HepG2 (cell line): ENCODE data around the gene RBFOX1.

ENCODE experiments used
- ATF4 ChIP-seq, 2 experiments: fragments of 450-650 bp in 1 of 2; sonication (generic) in 1 of 2; formaldehyde crosslinking; IDR thresholded peaks; 2 replicates each; pipeline versions ENCODE4 v1.5.0 to v1.8.0; 2020 to 2022; ENCODE audit warnings: mild to moderate bottlenecking in 1 of 2, missing genetic modification reagents in 1 of 2
- DPF2 ChIP-seq: sonication (generic); formaldehyde crosslinking; IDR thresholded peaks from 2 replicates; pipeline ENCODE4 v1.4.0; 2020; ENCODE audit warnings: mild to moderate bottlenecking, low read depth, missing genetic modification reagents, borderline replicate concordance
- HNRNPUL1 ChIP-seq: fragments of 200-400 bp; formaldehyde crosslinking; IDR thresholded peaks from 2 replicates; pipeline ENCODE4 v1.6.1; 2017; ENCODE audit warnings: low read depth, mild to moderate bottlenecking, low read length, moderate library complexity
- MXI1 ChIP-seq: IDR thresholded peaks from 3 replicates; pipeline ENCODE4 v1.6.1; 2012; ENCODE audit warnings: low read depth, low read length, inconsistent platforms, borderline replicate concordance
- POLR2A ChIP-seq, 2 experiments: IDR thresholded peaks; 2 replicates each; pipeline ENCODE4 v1.6.1; 2011; ENCODE audit warnings: low read depth in 2 of 2, low read length in 2 of 2, mild to moderate bottlenecking in 1 of 2, moderate library complexity in 1 of 2; ENCODE audit not compliant: insufficient read depth in 1 of 2
- SETDB1 ChIP-seq: sonication (generic); formaldehyde crosslinking; IDR thresholded peaks from 2 replicates; pipeline ENCODE4 v1.5.1; 2020; ENCODE audit warnings: missing genetic modification reagents, mild to moderate bottlenecking, borderline replicate concordance
- TBP ChIP-seq: sonication (generic); formaldehyde crosslinking; IDR thresholded peaks from 2 replicates; pipeline ENCODE4 v1.5.0; 2020; ENCODE audit warnings: missing genetic modification reagents
- ZNF788 ChIP-seq: sonication (generic); formaldehyde crosslinking; IDR thresholded peaks from 2 replicates; pipeline ENCODE4 v1.5.0; 2020; ENCODE audit warnings: mild to moderate bottlenecking, missing genetic modification reagents, borderline replicate concordance
- TF ChIP-seq, protein P1 (sequence below): sonication (generic); formaldehyde crosslinking; IDR thresholded peaks from 2 replicates; pipeline ENCODE4 v1.4.0; 2020; ENCODE audit warnings: missing genetic modification reagents

- TF ChIP-seq TBP (CRISPR knock-in tag), result no peak
- TF ChIP-seq DPF2, result no peak
- no peak for TF ChIP-seq ATF4 (CRISPR knock-in tag; IDR thresholded peaks at IDR 0.05)
- no peak for TF ChIP-seq SETDB1 (CRISPR knock-in tag)
- TF ChIP-seq HNRNPUL1, result no peak
- TF ChIP-seq POLR2A (IDR thresholded peaks at IDR 0.05; ENCODE audit: insufficient read depth in 1 of 2, low read depth in 2 of 2, low read length in 2 of 2), result no peak
- no peak for TF ChIP-seq ZNF788
- no peak for TF ChIP-seq MXI1
- TF ChIP-seq, protein P1, sequence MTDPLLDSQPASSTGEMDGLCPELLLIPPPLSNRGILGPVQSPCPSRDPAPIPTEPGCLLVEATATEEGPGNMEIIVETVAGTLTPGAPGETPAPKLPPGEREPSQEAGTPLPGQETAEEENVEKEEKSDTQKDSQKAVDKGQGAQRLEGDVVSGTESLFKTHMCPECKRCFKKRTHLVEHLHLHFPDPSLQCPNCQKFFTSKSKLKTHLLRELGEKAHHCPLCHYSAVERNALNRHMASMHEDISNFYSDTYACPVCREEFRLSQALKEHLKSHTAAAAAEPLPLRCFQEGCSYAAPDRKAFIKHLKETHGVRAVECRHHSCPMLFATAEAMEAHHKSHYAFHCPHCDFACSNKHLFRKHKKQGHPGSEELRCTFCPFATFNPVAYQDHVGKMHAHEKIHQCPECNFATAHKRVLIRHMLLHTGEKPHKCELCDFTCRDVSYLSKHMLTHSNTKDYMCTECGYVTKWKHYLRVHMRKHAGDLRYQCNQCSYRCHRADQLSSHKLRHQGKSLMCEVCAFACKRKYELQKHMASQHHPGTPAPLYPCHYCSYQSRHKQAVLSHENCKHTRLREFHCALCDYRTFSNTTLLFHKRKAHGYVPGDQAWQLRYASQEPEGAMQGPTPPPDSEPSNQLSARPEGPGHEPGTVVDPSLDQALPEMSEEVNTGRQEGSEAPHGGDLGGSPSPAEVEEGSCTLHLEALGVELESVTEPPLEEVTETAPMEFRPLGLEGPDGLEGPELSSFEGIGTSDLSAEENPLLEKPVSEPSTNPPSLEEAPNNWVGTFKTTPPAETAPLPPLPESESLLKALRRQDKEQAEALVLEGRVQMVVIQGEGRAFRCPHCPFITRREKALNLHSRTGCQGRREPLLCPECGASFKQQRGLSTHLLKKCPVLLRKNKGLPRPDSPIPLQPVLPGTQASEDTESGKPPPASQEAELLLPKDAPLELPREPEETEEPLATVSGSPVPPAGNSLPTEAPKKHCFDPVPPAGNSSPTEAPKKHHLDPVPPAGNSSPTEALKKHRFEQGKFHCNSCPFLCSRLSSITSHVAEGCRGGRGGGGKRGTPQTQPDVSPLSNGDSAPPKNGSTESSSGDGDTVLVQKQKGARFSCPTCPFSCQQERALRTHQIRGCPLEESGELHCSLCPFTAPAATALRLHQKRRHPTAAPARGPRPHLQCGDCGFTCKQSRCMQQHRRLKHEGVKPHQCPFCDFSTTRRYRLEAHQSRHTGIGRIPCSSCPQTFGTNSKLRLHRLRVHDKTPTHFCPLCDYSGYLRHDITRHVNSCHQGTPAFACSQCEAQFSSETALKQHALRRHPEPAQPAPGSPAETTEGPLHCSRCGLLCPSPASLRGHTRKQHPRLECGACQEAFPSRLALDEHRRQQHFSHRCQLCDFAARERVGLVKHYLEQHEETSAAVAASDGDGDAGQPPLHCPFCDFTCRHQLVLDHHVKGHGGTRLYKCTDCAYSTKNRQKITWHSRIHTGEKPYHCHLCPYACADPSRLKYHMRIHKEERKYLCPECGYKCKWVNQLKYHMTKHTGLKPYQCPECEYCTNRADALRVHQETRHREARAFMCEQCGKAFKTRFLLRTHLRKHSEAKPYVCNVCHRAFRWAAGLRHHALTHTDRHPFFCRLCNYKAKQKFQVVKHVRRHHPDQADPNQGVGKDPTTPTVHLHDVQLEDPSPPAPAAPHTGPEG, result no peak
Observed at GRCh38 chr16:7319514-7319913, 13.1 kb upstream of the RBFOX1 start.
